Psoas muscle (tissue), 8 donors: Measurements from ENCODE around the gene ZNF668. TPM values are rescaled to one million over a fixed set of nuclear protein-coding genes. Genes with fewer than 3 reads are reported as not detected.

Experiments used
- ATAC-seq, 4 donors: fragments of 200-7000 bp; cut with Tn5 transposase; one replicate each; pipeline ENCODE4 v1.9.1; 2020; ENCODE audit warnings: moderate library complexity in 3 of 4, mild to moderate bottlenecking in 2 of 4
- DNase-seq, 2 donors: peaks; one replicate each; pipeline ENCODE4 v3.0.0-alpha.2; 2020
- H3K27ac ChIP-seq: fragments of 200-600 bp; one replicate; pipeline ENCODE4 v1.8.0; 2022
- H3K27me3 ChIP-seq, 3 donors: fragments of 200-600 bp in 1 of 3; one replicate each; pipeline versions ENCODE4 v1.6.1 to v1.8.0; 2013 to 2022; ENCODE audit warnings: low read length in 2 of 3, mild to moderate bottlenecking in 2 of 3, moderate library complexity in 1 of 3; ENCODE audit not compliant: insufficient read depth in 3 of 3
- H3K36me3 ChIP-seq, 2 donors: fragments of 200-600 bp in 1 of 2; one replicate each; pipeline versions ENCODE4 v1.6.1 to v1.8.0; 2013 to 2022; ENCODE audit warnings: low read depth in 1 of 2, mild to moderate bottlenecking in 1 of 2, moderate library complexity in 1 of 2; ENCODE audit not compliant: insufficient read depth in 1 of 2
- H3K4me1 ChIP-seq: fragments of 200-600 bp; one replicate; pipeline ENCODE4 v1.8.0; 2022
- H3K4me3 ChIP-seq: fragments of 200-600 bp; one replicate; pipeline ENCODE4 v1.8.0; 2022; ENCODE audit warnings: mild to moderate bottlenecking
- H3K9me3 ChIP-seq: fragments of 200-600 bp; one replicate; pipeline ENCODE4 v1.8.0; 2022
- CTCF ChIP-seq: fragments of 200-600 bp; IDR thresholded peaks from one replicate; pipeline ENCODE4 v1.8.0; 2022; ENCODE audit warnings: antibody characterized with exemption
- WGBS, 3 donors: extraction: QIAGEN DNeasy Blood & Tissue Kit; methylation state at CpG; one replicate each; pipeline versions ENCODE4 v1.1.6 to v1.1.7; 2013; 5-methylcytosine and 5-hydroxymethylcytosine counted together
- intact Hi-C, 2 donors: fragments of 100-400 bp; cut with DNase I; formaldehyde crosslinking; loops; one replicate each; pipeline versions ENCODE4 v1.11.0 to v1.14.2; 2022
- polyA plus RNA-seq, 3 donors: library from polyadenylated mRNA; stranded (reverse); fragments of 200-250 nt; gene quantifications; one replicate each; pipeline ENCODE4 v1.2.3, GENCODE V29; 2013
- total RNA-seq, 4 donors: library from RNA; stranded (reverse); fragmentation: NEBNext Ultra II Directional in 2 of 4; extraction: Animal tissue kit (Norgen Biotek cat#: 25700) in 2 of 4; gene quantifications; one replicate each; pipeline versions ENCODE4 v1.2.1 to v1.2.4, GENCODE V29; 2021 to 2023
- donor health status: healthy with polysubstance abuse.
- donor health status: DM: no; HTN: no; CAD: no; lungs with moderate emphysema.
- donor health status: Bipolar disorder and iron deficiency.
- donor health status: healthy.
- donor health status: DM: yes; HTN: yes; CAD: no.
- donor health status: DM: no; HTN: no; CAD: no.
- donor health status: DM: no; HTN: no; CAD: no.
- donor health status: DM: yes; HTN: yes; CAD: no.

ZNF668 gene
- total and polyA plus RNA-seq, 7 donors, result 5.3 to 12.3 (median 7.2) TPM

- H3K27me3 ChIP-seq, result no peaks in the 10 kb centered on the region
- H3K36me3 ChIP-seq, result peaks cover 4 to 88% of the 10 kb centered on the region in 2 donors
- H3K27ac ChIP-seq, result no peak overlapping the region
- H3K4me3 ChIP-seq, result no peak overlapping the region
- intact Hi-C loops, result no loop called here
- H3K4me1 ChIP-seq, result peaks cover 7% of the 10 kb centered on the region
- ATAC-seq (no peak), DNase-seq (no peak)
- no peak for TF ChIP-seq CTCF
- WGBS, 3 donors, result 67 to 68% (median 67%) methylated on average over 14 of the region's 14 CpGs
- H3K9me3 ChIP-seq, result no peaks in the 10 kb centered on the region
Measured at GRCh38 chr16:31082368-31083045, 8.5 kb upstream of the ZNF668 start.

- 76 to 83% (median 81%) methylated on average over 25 to 26 of the region's 26 CpGs for WGBS, 3 donors
- Histone ChIP-seq H3K36me3 (peaks cover 4 to 89% of the 10 kb centered on the region in 2 donors), H3K4me3 (no peak overlapping the region), H3K27me3 (no peaks in the 10 kb centered on the region), H3K4me1 (peaks cover 7% of the 10 kb centered on the region), H3K9me3 (no peaks in the 10 kb centered on the region), H3K27ac (no peak overlapping the region)
- ATAC-seq (no peak), DNase-seq (peak in 1 of 2 donors; percentile 58)
- intact Hi-C loops, result no loop called here
- no peak for TF ChIP-seq CTCF
Measured at GRCh38 chr16:31081428-31082351, 7.7 kb upstream of the ZNF668 start.

- no peaks in the 10 kb centered on the region for H3K9me3 ChIP-seq
- 82 to 92% (median 86%) methylated on average over 13 of the region's 13 CpGs for WGBS, 3 donors
- peak in 1 of 4 donors; percentile 23 for ATAC-seq
- peaks cover 4 to 95% of the 10 kb centered on the region in 2 donors for H3K36me3 ChIP-seq
- H3K4me3 ChIP-seq, result no peak overlapping the region
- H3K27me3 ChIP-seq, result no peaks in the 10 kb centered on the region
- no peak overlapping the region for H3K27ac ChIP-seq
- H3K4me1 ChIP-seq, result peaks cover 9% of the 10 kb centered on the region
- intact Hi-C loops, result no loop called here
- DNase-seq, result no peak
- no peak for TF ChIP-seq CTCF
Measured at GRCh38 chr16:31080756-31081419, 6.8 kb upstream of the ZNF668 start.

- no peak for TF ChIP-seq CTCF
- intact Hi-C loops, result no loop called here
- Histone ChIP-seq H3K9me3 (no peaks in the 10 kb centered on the region), H3K4me1 (peaks cover 17% of the 10 kb centered on the region), H3K27me3 (no peaks in the 10 kb centered on the region), H3K4me3 (no peak overlapping the region), H3K27ac (no peak overlapping the region), H3K36me3 (peaks cover 4 to 96% of the 10 kb centered on the region in 2 donors)
- DNase-seq (no peak), ATAC-seq (no peak)
- whole genome bisulfite sequencing, 3 donors, result 91 to 93% (median 93%) methylated on average over 37 to 40 of the region's 40 CpGs
Measured at GRCh38 chr16:31080035-31080629, 6.1 kb upstream of the ZNF668 start.
